Neural progenitor cell (in vitro differentiated cells): ENCODE data around the gene CLDN4.
"Not testable (repeated sequence)": the region's sequence is repeated elsewhere in the genome, so short reads cannot be mapped to it uniquely, and the experiment has no call there.

Experiments
- CTCF ChIP-seq: fragments of 200-600 bp; sonication (generic); IDR thresholded peaks from 2 replicates; pipeline ENCODE4 v1.5.1; 2017; ENCODE audit warnings: antibody characterized with exemption, mild to moderate bottlenecking
- EZH2 ChIP-seq: fragments of 200-600 bp; sonication (generic); IDR thresholded peaks from 2 replicates; pipeline ENCODE4 v1.6.1; 2017; ENCODE audit warnings: antibody characterized with exemption, mild to moderate bottlenecking, moderate library complexity
- EZH2phosphoT487 ChIP-seq: fragments of 200-600 bp; sonication (generic); IDR thresholded peaks from 2 replicates; pipeline ENCODE4 v1.6.1; 2017; ENCODE audit warnings: antibody characterized with exemption

GRCh38 chr7:73837167-73837566 is 6.4 kb downstream of the CLDN4 start:
- not testable (repeated sequence) for TF ChIP-seq CTCF, EZH2, EZH2phosphoT487
